Measurements from ENCODE around the gene H2BK1.

DNA sequence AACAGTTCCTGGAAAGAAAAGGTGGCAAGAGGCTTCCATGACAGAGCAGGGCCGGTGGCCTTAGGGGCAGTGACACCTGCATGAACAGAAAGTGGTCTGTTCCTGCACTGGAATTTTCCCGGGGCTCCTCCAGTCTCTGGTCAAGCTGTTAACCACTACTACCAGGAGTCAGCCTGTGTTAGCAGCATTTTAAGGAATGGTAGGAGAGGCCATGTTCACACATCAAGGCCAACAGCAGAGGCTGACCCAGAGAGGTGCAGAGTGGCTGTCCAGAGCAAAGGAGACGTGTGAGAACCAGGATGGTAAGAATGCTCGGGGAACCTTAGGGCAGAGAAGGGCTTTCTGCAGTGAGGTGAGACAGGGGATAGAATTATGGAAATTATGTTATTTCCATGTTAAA is 8.5 kb downstream of the H2BK1 start:
- TF ChIP-seq, protein P1, sequence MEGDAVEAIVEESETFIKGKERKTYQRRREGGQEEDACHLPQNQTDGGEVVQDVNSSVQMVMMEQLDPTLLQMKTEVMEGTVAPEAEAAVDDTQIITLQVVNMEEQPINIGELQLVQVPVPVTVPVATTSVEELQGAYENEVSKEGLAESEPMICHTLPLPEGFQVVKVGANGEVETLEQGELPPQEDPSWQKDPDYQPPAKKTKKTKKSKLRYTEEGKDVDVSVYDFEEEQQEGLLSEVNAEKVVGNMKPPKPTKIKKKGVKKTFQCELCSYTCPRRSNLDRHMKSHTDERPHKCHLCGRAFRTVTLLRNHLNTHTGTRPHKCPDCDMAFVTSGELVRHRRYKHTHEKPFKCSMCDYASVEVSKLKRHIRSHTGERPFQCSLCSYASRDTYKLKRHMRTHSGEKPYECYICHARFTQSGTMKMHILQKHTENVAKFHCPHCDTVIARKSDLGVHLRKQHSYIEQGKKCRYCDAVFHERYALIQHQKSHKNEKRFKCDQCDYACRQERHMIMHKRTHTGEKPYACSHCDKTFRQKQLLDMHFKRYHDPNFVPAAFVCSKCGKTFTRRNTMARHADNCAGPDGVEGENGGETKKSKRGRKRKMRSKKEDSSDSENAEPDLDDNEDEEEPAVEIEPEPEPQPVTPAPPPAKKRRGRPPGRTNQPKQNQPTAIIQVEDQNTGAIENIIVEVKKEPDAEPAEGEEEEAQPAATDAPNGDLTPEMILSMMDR (IDR thresholded peaks at IDR 0.05), result no peak
- TF ChIP-seq POLR2A (IDR thresholded peaks at IDR 0.05), result no peak

Measured in heart left ventricle (tissue), 13 donors.